ENCODE measurements around the gene MMP23B. TPM values are rescaled to one million over a fixed set of nuclear protein-coding genes. Genes with fewer than 3 reads are reported as not detected.

Gene MMP23B
- total and polyA plus RNA-seq, 7 donors = 1.8 to 58.7 (median 3.6) TPM

DNA sequence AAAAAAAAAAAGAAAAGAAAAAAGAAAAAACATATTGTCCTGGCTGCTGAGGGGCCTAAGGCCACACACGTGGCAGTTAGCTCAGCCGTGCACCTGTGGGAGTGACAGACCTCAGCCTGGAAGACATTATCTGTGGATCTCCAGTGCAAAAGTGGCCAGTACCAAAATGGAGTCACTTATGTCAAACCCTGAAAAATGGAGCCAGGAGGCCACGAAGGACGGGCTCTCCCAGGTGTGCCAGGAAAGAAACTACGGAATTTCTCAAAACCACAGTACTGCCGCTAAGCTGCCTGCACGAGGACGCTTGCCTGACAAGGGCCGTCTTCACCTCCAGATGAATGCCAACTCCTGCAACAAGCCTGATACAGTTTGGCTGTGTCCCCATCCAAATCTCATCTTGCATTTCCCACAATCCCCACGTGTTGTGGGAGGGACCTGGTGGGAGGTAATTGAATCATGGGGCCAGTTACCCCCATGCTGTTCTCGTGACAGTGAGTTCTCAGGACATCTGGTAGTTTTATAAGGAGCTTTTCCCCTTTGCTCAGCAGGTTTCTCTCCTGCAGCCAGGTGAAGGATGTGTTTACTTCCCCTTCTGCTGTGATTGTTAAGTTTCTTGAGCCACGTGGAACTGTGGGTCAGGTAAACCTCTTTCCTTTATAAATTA lies 22.0 kb upstream of the MMP23B start:
- Histone ChIP-seq H3K36me3 (no peaks in the 10 kb centered on the region), H3K27ac (no peak overlapping the region), H3K27me3 (peaks cover 0 to 2% (median 0%) of the 10 kb centered on the region in 3 donors), H3K9me3 (no peaks in the 10 kb centered on the region), H3K4me3 (no peak overlapping the region), H3K4me1 (peaks cover 0 to 20% (median 15%) of the 10 kb centered on the region in 4 donors)
- intact Hi-C loops (cut with DNase I) = no loop called here
- WGBS, 2 donors = 75 to 78% methylated on average over 12 of the region's 12 CpGs
- no peak for DNase-seq
- no peak for TF ChIP-seq POLR2AphosphoS5 (IDR thresholded peaks at IDR 0.05)
- TF ChIP-seq, protein P1, sequence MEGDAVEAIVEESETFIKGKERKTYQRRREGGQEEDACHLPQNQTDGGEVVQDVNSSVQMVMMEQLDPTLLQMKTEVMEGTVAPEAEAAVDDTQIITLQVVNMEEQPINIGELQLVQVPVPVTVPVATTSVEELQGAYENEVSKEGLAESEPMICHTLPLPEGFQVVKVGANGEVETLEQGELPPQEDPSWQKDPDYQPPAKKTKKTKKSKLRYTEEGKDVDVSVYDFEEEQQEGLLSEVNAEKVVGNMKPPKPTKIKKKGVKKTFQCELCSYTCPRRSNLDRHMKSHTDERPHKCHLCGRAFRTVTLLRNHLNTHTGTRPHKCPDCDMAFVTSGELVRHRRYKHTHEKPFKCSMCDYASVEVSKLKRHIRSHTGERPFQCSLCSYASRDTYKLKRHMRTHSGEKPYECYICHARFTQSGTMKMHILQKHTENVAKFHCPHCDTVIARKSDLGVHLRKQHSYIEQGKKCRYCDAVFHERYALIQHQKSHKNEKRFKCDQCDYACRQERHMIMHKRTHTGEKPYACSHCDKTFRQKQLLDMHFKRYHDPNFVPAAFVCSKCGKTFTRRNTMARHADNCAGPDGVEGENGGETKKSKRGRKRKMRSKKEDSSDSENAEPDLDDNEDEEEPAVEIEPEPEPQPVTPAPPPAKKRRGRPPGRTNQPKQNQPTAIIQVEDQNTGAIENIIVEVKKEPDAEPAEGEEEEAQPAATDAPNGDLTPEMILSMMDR (IDR thresholded peaks at IDR 0.05) = no peak
- no peak for TF ChIP-seq EP300 (IDR thresholded peaks at IDR 0.05)
- TF ChIP-seq POLR2A (IDR thresholded peaks at IDR 0.05) = no peak

GRCh38 chr1:1610796-1611195 lies 21.2 kb upstream of the MMP23B start:
- no peak for TF ChIP-seq EP300 (IDR thresholded peaks at IDR 0.05)
- no peak for TF ChIP-seq POLR2AphosphoS5 (IDR thresholded peaks at IDR 0.05)
- no peak for TF ChIP-seq POLR2A (IDR thresholded peaks at IDR 0.05)
- TF ChIP-seq, protein P1 (IDR thresholded peaks at IDR 0.05) = no peak
- WGBS, 2 donors = 82 to 85% methylated on average over 9 of the region's 9 CpGs
- Histone ChIP-seq H3K9me3 (no peaks in the 10 kb centered on the region), H3K4me3 (no peak overlapping the region), H3K27me3 (no peaks in the 10 kb centered on the region), H3K27ac (peak overlapping the region in 3 of 4 donors; percentile 6 to 55 (median 31)), H3K4me1 (peaks cover 0 to 20% (median 16%) of the 10 kb centered on the region in 4 donors), H3K36me3 (no peaks in the 10 kb centered on the region)
- DNase-seq = no peak
- intact Hi-C loops (cut with DNase I) = no loop called here

DNA sequence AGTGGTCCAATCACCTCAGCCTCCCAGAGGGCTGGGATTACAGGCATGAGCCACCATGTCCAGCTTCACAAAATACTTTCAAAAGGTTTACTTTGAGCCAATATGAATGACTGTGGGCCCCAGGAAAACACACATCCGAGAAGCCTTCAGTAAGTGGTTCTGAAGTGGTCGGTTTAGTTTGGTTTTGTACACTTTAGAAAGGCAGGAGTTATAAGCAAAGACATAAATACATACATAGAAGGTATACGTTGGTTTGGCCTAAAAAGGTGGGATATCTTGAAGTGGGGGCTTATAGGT lies 19.9 kb upstream of the MMP23B start:
- no peak for DNase-seq
- TF ChIP-seq POLR2AphosphoS5 (IDR thresholded peaks at IDR 0.05) = no peak
- no peak for TF ChIP-seq POLR2A (IDR thresholded peaks at IDR 0.05)
- no peak for TF ChIP-seq EP300 (IDR thresholded peaks at IDR 0.05)
- TF ChIP-seq, protein P1 (IDR thresholded peaks at IDR 0.05) = no peak
- H3K9me3 ChIP-seq = no peaks in the 10 kb centered on the region
- WGBS, 2 donors = 80 to 87% methylated on average over 3 of the region's 3 CpGs
- no peaks in the 10 kb centered on the region for H3K27me3 ChIP-seq
- peak overlapping the region in 3 of 4 donors; percentile 25 to 55 (median 48) for H3K27ac ChIP-seq
- H3K36me3 ChIP-seq = peaks cover 0 to under 1% (median 0%) of the 10 kb centered on the region in 4 donors
- no peak overlapping the region for H3K4me3 ChIP-seq
- H3K4me1 ChIP-seq = peaks cover 0 to 29% (median 25%) of the 10 kb centered on the region in 4 donors
- intact Hi-C loops (cut with DNase I) = no loop called here

GRCh38 chr1:1613509-1614082 lies 18.4 kb upstream of the MMP23B start:
- no peak overlapping the region for H3K27ac ChIP-seq
- H3K9me3 ChIP-seq = no peaks in the 10 kb centered on the region
- DNase-seq = no peak
- H3K36me3 ChIP-seq = peaks cover 0 to 16% (median 3%) of the 10 kb centered on the region in 4 donors
- TF ChIP-seq POLR2AphosphoS5 (IDR thresholded peaks at IDR 0.05) (no peak), POLR2A (IDR thresholded peaks at IDR 0.05) (no peak)
- TF ChIP-seq, protein P1 (IDR thresholded peaks at IDR 0.05) = no peak
- H3K27me3 ChIP-seq = no peaks in the 10 kb centered on the region
- intact Hi-C loops (cut with DNase I) = loop anchor here (2.0 kb wide), 1 partner anchor 39 kb away; the partner anchor contains the start of gene SSU72
- H3K4me3 ChIP-seq = peak overlapping the region in 1 of 4 donors; percentile 99
- H3K4me1 ChIP-seq = peaks cover 0 to 37% (median 32%) of the 10 kb centered on the region in 4 donors
- 35 to 67% methylated on average over 11 of the region's 11 CpGs for WGBS, 2 donors

Measured in sigmoid colon (tissue), 7 donors.